ENCODE data around the gene VENTX.

VENTX gene

GRCh38 chr10:133246236-133246626, 8.6 kb downstream of the VENTX start:
- Histone ChIP-seq H3K27me3 (ENCODE audit: control insufficient read depth, insufficient read depth, low read length, poor library complexity, severe bottlenecking) (no peaks in the 10 kb centered on the region), H3K4me1 (ENCODE audit: control insufficient read depth, insufficient read depth, low read length) (peaks cover 7% of the 10 kb centered on the region), H3K4me3 (ENCODE audit: insufficient read depth, low read depth, low read length) (no peak overlapping the region), H3K36me3 (ENCODE audit: control insufficient read depth, insufficient read depth, low read length) (no peaks in the 10 kb centered on the region), H3K27ac (ENCODE audit: insufficient read depth, low read depth, low read length, poor library complexity, severe bottlenecking) (no peak overlapping the region), H3K9me3 (ENCODE audit: control insufficient read depth, low read length) (no peaks in the 10 kb centered on the region)
- WGBS, 2 experiments: 89 to 91% methylated on average over 12 of the region's 12 CpGs

DNA sequence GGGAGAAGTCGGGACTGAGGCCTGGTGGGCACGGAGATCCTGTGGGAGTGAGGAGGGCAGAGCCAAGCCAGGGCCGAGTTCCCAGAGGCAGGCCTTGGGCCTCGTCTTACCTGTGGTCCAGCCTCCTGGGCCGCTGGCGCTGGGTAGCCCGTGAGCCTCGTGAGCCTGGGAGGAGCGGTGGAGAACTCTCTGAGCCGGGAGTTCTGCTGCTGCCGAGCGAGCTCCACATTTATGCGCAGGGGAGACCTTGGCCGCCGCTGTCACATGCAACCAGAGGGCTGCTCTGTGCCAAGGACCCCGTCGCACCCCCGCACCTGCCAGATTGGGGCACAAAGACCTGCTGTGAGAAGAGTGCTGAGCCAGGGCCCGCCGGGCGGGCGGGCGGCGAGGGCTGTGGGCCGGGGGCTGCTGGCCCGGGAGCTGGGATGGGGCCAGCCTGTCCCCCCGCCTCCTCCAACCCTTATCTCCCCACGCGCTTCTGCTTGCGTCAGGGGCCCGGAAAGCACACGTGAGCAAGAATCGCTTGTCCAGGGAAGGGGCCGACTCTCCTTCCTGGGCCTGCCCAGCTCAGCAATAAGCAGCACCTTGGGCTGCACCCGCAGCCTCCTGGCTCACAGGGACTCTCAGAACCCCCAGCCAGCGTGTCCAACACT, 10.2 kb downstream of the VENTX start:
- Histone ChIP-seq H3K27me3 (ENCODE audit: control insufficient read depth, insufficient read depth, low read length, poor library complexity, severe bottlenecking) (no peaks in the 10 kb centered on the region), H3K9me3 (ENCODE audit: control insufficient read depth, low read length) (no peaks in the 10 kb centered on the region), H3K4me1 (ENCODE audit: control insufficient read depth, insufficient read depth, low read length) (peaks cover 7% of the 10 kb centered on the region), H3K36me3 (ENCODE audit: control insufficient read depth, insufficient read depth, low read length) (no peaks in the 10 kb centered on the region), H3K4me3 (ENCODE audit: insufficient read depth, low read depth, low read length) (no peak overlapping the region), H3K27ac (ENCODE audit: insufficient read depth, low read depth, low read length, poor library complexity, severe bottlenecking) (no peak overlapping the region)
- 86 to 89% methylated on average over 36 of the region's 36 CpGs for WGBS, 2 experiments

DNA sequence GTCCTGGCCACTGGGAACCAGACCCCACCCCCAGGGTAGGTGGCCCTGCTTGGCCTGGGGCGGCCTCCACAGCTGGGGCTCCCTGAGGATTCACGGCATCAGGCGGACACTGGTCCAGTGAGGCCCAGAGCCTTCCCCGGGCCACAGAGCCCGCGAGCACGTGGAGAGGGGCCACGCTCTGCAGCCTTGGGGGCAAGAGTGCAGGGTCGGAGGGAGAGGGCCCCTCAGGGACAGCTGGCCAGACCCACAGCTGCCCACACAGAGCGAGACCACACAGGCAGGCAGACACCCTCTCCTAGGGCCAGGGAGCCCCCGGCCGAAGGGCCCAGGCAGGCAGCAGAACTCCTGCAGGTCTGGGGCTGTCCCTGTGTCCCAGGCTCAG, 10.7 kb downstream of the VENTX start:
- no peak overlapping the region for H3K4me3 ChIP-seq (ENCODE audit: insufficient read depth, low read depth, low read length)
- no peaks in the 10 kb centered on the region for H3K27me3 ChIP-seq (ENCODE audit: control insufficient read depth, insufficient read depth, low read length, poor library complexity, severe bottlenecking)
- no peaks in the 10 kb centered on the region for H3K9me3 ChIP-seq (ENCODE audit: control insufficient read depth, low read length)
- peaks cover 7% of the 10 kb centered on the region for H3K4me1 ChIP-seq (ENCODE audit: control insufficient read depth, insufficient read depth, low read length)
- WGBS, 2 experiments: 89 to 93% methylated on average over 12 of the region's 12 CpGs
- H3K36me3 ChIP-seq (ENCODE audit: control insufficient read depth, insufficient read depth, low read length): no peaks in the 10 kb centered on the region
- no peak overlapping the region for H3K27ac ChIP-seq (ENCODE audit: insufficient read depth, low read depth, low read length, poor library complexity, severe bottlenecking)

DNA sequence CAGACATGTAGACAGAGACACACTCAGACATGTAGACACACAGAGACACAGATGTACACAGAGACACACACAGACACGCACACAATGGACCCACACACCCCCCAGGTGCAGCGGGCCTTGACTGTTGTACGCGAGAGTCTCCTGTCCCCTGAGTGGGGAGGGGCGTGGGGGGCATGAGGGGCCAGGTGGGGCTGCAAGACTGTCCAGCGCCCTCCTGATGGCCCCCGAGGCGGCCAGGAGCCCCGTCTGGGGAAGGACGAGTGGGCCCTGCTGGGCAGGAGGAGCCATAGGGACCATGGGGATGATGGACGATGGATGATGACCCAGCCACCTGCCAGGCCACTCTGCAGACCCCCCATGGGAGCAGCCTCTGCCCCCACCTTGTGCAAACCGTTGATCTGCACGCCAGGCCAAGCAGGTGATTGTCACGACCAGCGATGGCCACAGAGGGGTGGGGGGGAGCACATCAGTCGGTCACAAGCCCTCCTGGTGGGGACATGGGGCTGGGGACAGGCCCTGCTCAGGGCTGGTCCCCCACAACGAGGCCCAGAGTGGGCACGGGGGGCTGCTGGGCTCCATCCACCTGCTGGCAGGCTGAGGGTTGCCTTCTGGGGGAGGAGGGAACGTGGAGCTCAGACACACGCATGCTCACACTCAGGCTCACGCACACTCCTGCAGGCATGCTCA, 11.6 kb downstream of the VENTX start:
- Histone ChIP-seq H3K4me3 (ENCODE audit: insufficient read depth, low read depth, low read length) (no peak overlapping the region), H3K27ac (ENCODE audit: insufficient read depth, low read depth, low read length, poor library complexity, severe bottlenecking) (no peak overlapping the region)
- 78 to 81% methylated on average over 21 of the region's 21 CpGs for WGBS, 2 experiments

GRCh38 chr10:133249975-133250754, 12.5 kb downstream of the VENTX start:
- Histone ChIP-seq H3K36me3 (ENCODE audit: control insufficient read depth, insufficient read depth, low read length) (no peaks in the 10 kb centered on the region), H3K27me3 (ENCODE audit: control insufficient read depth, insufficient read depth, low read length, poor library complexity, severe bottlenecking) (no peaks in the 10 kb centered on the region), H3K27ac (ENCODE audit: insufficient read depth, low read depth, low read length, poor library complexity, severe bottlenecking) (no peak overlapping the region), H3K9me3 (ENCODE audit: control insufficient read depth, low read length) (no peaks in the 10 kb centered on the region), H3K4me1 (ENCODE audit: control insufficient read depth, insufficient read depth, low read length) (peaks cover 7% of the 10 kb centered on the region), H3K4me3 (ENCODE audit: insufficient read depth, low read depth, low read length) (no peak overlapping the region)
- 85 to 88% methylated on average over 10 to 11 of the region's 11 CpGs for WGBS, 2 experiments

More for the DNA sequence above, 11.6 kb downstream of the VENTX start:
- Histone ChIP-seq H3K4me1 (ENCODE audit: control insufficient read depth, insufficient read depth, low read length) (peaks cover 7% of the 10 kb centered on the region), H3K36me3 (ENCODE audit: control insufficient read depth, insufficient read depth, low read length) (no peaks in the 10 kb centered on the region), H3K9me3 (ENCODE audit: control insufficient read depth, low read length) (no peaks in the 10 kb centered on the region), H3K27me3 (ENCODE audit: control insufficient read depth, insufficient read depth, low read length, poor library complexity, severe bottlenecking) (no peaks in the 10 kb centered on the region)

- H3K36me3 ChIP-seq (ENCODE audit: control insufficient read depth, insufficient read depth, low read length): no peaks in the 10 kb centered on the region
- 80 to 82% methylated on average over 28 of the region's 28 CpGs for WGBS, 2 experiments
- no peak overlapping the region for H3K4me3 ChIP-seq (ENCODE audit: insufficient read depth, low read depth, low read length)
- no peak overlapping the region for H3K27ac ChIP-seq (ENCODE audit: insufficient read depth, low read depth, low read length, poor library complexity, severe bottlenecking)
- H3K9me3 ChIP-seq (ENCODE audit: control insufficient read depth, low read length): no peaks in the 10 kb centered on the region
- H3K4me1 ChIP-seq (ENCODE audit: control insufficient read depth, insufficient read depth, low read length): peaks cover 7% of the 10 kb centered on the region
- H3K27me3 ChIP-seq (ENCODE audit: control insufficient read depth, insufficient read depth, low read length, poor library complexity, severe bottlenecking): no peaks in the 10 kb centered on the region
Measured at GRCh38 chr10:133251388-133252222, 13.9 kb downstream of the VENTX start.

GRCh38 chr10:133252223-133252552, 14.5 kb downstream of the VENTX start:
- H3K4me3 ChIP-seq (ENCODE audit: insufficient read depth, low read depth, low read length): no peak overlapping the region

DNA sequence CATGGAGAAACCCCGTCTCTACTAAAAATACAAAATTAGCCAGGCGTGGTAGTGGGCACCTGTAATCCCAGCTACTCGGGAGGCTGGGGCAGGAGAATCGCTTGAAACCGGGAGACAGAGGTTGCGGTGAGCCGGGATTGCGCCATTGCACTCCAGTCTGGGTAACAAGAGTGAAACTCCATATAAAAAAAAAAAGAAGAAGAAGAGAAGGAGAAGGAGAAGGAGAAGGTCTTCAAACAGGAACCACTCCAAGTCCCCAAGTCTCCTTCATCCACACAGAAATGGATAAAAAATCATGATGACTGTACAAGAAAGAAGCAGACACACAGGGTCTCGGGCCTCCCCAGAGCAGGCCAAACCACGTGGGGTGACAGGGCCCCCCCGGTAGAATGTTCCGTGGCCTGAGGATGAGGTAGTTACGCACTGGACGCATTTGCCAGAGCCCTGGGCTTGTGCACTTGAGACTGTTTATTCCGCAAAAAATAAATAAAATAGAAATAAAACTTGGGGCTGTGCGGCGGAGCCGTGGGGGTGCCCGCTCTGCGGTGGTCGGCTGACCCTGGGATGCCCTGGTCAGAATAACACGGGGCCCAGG, 15.8 kb downstream of the VENTX start:
- Histone ChIP-seq H3K4me1 (ENCODE audit: control insufficient read depth, insufficient read depth, low read length) (peaks cover 11% of the 10 kb centered on the region), H3K36me3 (ENCODE audit: control insufficient read depth, insufficient read depth, low read length) (no peaks in the 10 kb centered on the region), H3K9me3 (ENCODE audit: control insufficient read depth, low read length) (no peaks in the 10 kb centered on the region), H3K4me3 (ENCODE audit: insufficient read depth, low read depth, low read length) (no peak overlapping the region), H3K27ac (ENCODE audit: insufficient read depth, low read depth, low read length, poor library complexity, severe bottlenecking) (no peak overlapping the region), H3K27me3 (ENCODE audit: control insufficient read depth, insufficient read depth, low read length, poor library complexity, severe bottlenecking) (peaks cover 6% of the 10 kb centered on the region)
- 94 to 96% methylated on average over 22 of the region's 22 CpGs for WGBS, 2 experiments

More at GRCh38 chr10:133252223-133252552, 14.5 kb downstream of the VENTX start:
- H3K27ac ChIP-seq (ENCODE audit: insufficient read depth, low read depth, low read length, poor library complexity, severe bottlenecking): no peak overlapping the region
- no peaks in the 10 kb centered on the region for H3K9me3 ChIP-seq (ENCODE audit: control insufficient read depth, low read length)
- peaks cover 7% of the 10 kb centered on the region for H3K4me1 ChIP-seq (ENCODE audit: control insufficient read depth, insufficient read depth, low read length)
- no peaks in the 10 kb centered on the region for H3K36me3 ChIP-seq (ENCODE audit: control insufficient read depth, insufficient read depth, low read length)
- peaks cover 2% of the 10 kb centered on the region for H3K27me3 ChIP-seq (ENCODE audit: control insufficient read depth, insufficient read depth, low read length, poor library complexity, severe bottlenecking)
- 89 to 92% methylated on average over 10 of the region's 12 CpGs for WGBS, 2 experiments

- Histone ChIP-seq H3K27ac (ENCODE audit: insufficient read depth, low read depth, low read length, poor library complexity, severe bottlenecking) (no peak overlapping the region), H3K9me3 (ENCODE audit: control insufficient read depth, low read length) (no peaks in the 10 kb centered on the region), H3K4me3 (ENCODE audit: insufficient read depth, low read depth, low read length) (no peak overlapping the region), H3K36me3 (ENCODE audit: control insufficient read depth, insufficient read depth, low read length) (no peaks in the 10 kb centered on the region), H3K27me3 (ENCODE audit: control insufficient read depth, insufficient read depth, low read length, poor library complexity, severe bottlenecking) (peaks cover 6% of the 10 kb centered on the region), H3K4me1 (ENCODE audit: control insufficient read depth, insufficient read depth, low read length) (peaks cover 11% of the 10 kb centered on the region)
- 76 to 78% methylated on average over 13 of the region's 13 CpGs for WGBS, 2 experiments
Measured at GRCh38 chr10:133254421-133255120, 16.9 kb downstream of the VENTX start.

All from ectodermal cell (in vitro differentiated cells).